Colon (tissue), 2 donors: ENCODE data around the gene SLC22A15.
"Not testable (repeated sequence)": the region's sequence is repeated elsewhere in the genome, so short reads cannot be mapped to it uniquely, and the experiment has no call there.

Experiments used
- FAIRE-seq: peaks from 2 replicates; lab custom pipeline; 2012; peaks lifted over from hg19 to GRCh38; lab: Jason Lieb, UNC
- donor health status: control.
- donor health status: control.

The SLC22A15 gene

GRCh38 chr1:115980998-115981993 lies 5.0 kb downstream of the SLC22A15 start:
- no peak for FAIRE-seq

DNA sequence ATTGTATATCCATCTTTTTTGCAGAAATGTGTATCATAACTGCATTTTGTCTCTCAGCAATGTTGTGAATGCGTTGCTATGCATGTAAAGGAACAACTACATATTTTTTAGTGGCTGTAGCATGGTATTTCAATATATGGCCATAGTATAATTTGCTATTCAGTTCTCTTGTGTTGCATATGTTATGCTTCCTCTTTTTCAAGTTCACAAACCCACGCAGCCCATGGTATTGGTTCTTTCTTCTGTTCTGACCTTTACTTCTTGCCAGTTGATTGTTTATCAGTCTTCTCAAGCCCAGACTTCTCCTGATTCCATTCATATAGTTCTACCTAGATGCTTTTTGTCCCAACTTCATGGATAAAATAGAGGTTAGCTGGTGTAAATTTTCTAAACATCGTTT lies 6.1 kb downstream of the SLC22A15 start:
- no peak for FAIRE-seq

DNA sequence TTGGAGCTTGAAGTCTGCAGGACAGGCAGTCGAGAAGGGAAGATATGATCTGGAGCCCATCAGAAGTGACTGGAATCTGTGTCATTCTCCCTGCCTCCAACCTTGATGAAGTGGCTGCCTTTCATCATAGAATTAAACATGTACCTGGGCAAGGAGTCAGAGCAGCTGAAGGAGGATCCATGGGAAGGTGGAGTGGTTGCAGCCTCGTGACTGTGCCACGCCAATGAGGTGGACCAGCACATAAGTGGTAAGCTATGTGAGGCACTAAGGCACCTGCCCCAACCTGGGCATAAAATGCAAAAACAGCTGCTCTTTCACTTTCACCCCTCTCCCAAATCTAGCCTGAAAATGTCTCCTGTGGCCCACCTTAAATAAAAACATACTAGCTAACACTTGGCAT lies 7.3 kb downstream of the SLC22A15 start:
- no peak for FAIRE-seq

- FAIRE-seq, result no peak
Measured at GRCh38 chr1:115987623-115988022, 11.3 kb downstream of the SLC22A15 start.

DNA sequence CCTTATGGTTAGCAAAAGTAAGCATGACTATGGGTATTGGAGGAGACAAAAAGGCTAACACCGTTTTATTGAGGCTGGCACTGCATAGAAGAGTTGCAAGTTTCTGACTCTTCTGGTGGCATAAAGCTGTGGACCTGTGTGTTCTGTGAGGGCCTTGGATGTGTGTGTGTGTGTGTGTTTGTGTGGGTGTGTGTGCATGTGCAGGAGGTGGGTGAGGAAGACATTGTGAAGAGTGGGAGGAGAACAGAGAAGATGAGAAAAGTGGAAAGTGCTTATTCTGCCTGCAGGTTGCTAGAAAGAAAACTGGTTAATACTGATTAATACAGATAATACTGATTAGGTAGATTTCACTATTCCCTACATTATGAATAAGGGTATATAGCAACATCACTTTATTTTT lies 12.6 kb downstream of the SLC22A15 start:
- FAIRE-seq, result no peak

GRCh38 chr1:115989699-115990098 lies 13.4 kb downstream of the SLC22A15 start:
- no peak for FAIRE-seq

- FAIRE-seq, result no peak
Measured at GRCh38 chr1:115991909-115992308, 15.6 kb downstream of the SLC22A15 start.

DNA sequence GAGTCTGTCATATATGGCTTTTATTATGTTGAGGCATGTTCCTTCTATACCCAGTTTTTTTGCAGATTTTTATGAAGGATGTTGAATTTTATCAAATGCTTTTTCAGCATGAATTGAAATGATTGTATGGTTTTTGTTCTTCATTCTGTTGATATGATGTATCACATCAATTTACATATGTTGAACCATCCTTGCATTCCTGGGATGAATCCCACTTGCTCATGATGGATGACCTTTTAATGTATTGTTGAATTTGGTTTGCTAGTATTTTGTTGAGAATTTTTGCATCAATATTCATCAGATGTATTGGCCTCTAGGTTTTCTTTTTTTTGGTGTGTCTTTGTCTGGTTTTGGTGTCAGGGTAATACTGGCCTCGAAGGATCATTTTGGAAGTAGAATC lies 21.6 kb downstream of the SLC22A15 start:
- not testable (repeated sequence) for FAIRE-seq

GRCh38 chr1:116001739-116002487 lies 25.6 kb downstream of the SLC22A15 start:
- no peak for FAIRE-seq

DNA sequence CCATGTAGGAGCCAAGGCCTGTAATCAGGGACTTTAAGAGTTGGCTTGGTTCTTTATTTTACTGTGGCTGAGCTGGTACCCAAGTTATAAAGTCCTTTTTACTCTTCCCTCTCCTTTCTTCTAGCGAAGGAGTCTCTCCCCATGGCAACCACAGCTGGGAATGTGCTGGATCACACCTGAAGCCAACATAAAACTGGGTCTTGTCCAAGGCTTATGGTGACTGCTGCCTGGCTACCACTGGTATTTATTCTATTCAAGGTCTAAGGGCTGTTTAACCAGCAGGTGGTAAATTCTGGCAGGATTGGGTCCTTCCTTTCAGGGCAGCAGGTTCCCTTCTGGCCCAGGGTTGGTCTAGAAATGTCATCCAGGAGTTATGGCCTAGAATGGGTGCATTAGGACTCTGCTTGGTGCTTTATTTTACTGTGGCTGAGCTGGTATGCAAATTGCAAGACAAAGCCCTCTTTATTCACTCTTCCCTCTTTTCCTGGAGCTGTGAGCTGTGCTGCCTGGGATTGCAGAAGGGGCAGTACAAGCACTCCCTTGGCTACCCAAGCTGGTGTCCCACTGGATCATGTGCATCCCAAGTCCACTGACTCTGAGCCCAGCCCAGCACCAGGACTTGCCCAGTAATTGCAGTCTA lies 26.6 kb downstream of the SLC22A15 start:
- FAIRE-seq, result no peak

DNA sequence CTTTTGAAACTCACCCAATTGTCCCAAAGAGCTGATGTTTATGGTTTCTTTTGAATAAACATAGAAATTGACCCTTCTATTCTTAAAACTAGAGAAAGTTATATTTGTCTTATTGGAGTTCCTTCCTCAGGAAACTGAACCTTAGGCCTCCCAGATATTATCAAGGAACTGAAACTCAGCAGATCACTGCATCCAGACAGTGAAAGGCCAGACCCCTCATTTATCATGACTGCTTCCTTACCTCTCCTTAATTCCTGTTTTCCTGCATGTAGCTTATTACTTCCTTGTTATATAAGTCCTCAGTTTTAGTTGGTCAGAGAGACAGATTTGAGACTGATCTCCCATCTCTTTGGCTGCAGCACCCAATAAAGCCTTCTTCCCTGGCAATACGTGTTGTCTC lies 27.5 kb downstream of the SLC22A15 start:
- no peak for FAIRE-seq

- no peak for FAIRE-seq
Measured at GRCh38 chr1:116006486-116006964, 30.2 kb downstream of the SLC22A15 start.

DNA sequence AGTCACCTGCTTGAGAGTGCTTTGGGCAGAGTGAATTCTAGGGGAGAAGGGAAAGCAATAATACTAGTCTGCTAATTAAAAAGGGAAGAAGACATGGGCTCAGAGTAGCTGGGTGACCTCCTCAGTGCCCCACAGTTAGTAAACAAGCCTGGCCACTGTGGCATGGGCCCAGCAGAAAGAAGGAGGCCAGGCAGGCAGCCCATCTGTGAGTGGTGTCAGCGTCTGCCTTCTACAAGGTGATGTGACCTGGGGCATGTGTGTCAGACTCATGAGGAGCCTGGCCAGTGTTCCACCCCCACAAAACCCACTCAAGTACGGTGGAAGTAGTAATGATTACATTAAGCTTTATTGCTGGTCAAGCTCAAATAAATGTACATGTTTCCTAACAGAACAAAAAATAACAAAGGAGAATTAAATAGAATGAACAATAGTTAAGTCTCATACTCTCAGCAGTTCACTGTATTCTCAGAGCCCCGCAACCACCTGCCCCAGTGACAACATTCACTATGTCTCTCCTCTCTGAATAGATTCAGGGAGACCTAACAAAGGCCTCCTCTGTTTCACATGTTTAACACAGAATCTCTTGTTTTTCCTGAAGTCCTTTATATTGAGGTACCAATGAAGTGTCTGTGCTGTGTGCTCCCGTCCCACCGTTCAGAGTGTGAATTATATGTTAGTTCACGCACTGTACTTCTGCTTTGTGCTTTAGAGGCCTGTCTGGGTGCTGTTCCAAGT lies 32.5 kb downstream of the SLC22A15 start:
- FAIRE-seq, result no peak

GRCh38 chr1:116012716-116013115 lies 36.4 kb downstream of the SLC22A15 start:
- FAIRE-seq, result no peak

DNA sequence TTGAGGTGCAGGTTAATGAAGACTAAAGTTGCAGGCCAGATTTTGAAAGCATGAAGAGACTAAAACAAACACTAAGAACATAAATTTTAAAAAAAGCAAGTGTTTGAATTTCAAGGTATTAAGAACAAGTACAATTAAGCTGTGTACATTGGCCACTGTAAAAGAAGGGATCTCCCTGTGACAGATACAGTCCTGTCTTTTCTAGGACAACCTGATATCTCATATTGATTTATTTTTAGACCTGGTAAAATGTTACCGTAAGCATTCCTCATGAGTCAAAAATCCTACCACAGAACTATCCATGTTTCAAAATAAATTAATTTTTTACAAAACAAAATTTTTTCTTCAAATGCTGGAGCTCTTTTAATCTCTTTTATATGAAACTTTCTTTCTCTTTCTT lies 39.4 kb downstream of the SLC22A15 start:
- FAIRE-seq, result no peak

DNA sequence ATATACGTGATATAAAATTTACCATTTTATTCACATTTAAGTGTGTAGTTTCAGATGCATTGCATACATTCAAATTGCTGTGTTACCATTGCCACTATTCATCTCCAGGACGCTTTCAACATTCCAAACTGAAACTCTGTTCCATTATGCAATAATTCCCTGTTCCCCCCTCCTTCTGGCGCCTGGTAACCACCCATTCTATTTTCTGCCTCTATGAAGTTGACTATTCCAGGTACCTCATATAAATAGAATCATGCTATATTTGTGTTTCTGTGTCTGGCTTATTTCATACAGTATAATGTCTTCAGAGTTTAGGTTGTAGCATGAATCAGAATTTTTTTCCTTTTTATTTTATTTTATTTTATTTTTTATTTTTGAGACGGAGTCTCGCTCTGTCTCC lies 41.7 kb downstream of the SLC22A15 start:
- no peak for FAIRE-seq

DNA sequence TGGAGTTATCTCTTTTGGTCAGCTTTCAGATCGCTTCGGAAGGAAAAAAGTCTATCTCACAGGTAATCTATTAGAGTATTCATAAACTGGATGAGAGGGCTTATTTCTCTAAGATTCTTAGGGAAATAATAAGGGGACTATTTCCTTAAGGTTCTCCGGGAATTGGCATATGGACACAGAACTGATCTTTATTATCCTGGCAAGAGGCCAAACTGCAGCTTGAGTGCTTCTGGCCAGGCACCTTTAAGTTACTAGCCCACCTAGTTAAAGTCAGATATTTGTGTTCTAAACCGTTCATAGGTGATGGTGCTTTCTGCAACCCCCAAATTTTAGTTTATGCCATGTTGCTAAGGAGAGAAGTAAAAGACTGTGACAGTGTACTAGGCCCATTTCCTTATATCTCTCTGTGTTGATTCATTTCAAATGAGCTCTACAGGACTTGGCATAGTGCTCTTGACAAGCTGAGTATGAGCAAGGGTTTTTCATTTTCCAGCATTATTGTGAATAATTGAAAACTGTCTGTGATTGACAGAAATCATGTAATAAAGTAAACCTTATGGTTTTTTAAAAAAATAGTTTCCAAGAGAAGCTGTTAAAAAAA lies 43.4 kb downstream of the SLC22A15 start:
- FAIRE-seq, result no peak

- no peak for FAIRE-seq
Measured at GRCh38 chr1:116020668-116021272, 44.5 kb downstream of the SLC22A15 start.

- FAIRE-seq, result no peak
Measured at GRCh38 chr1:116024626-116025025, 48.3 kb downstream of the SLC22A15 start.

DNA sequence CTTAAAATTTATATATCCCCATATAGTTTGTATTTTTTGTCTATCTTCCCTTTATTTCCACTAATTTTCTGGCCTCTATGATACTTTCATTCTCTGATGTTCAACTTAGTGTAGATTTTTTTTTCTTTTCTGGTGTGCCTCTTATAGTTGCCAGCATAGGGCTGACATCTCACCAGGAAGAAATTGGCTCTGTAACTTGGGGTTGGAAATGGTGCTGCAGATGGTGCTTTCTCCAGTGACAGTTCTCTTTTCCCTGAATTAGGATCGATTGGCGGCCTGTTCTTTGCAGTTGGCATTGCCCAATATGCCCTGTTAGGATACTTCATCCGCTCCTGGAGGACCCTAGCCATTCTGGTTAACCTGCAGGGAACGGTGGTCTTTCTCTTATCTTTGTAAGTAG lies 50.3 kb downstream of the SLC22A15 start:
- no peak for FAIRE-seq

GRCh38 chr1:116031302-116031835 lies 55.1 kb downstream of the SLC22A15 start:
- no peak for FAIRE-seq
